HG03095 (cell line): Measurements from ENCODE around the gene SLC30A1.

ENCODE experiments used
- ATAC-seq: cut with Tn5 transposase; IDR thresholded peaks from one replicate; pipeline ENCODE4 v1.9.1; 2021; ENCODE audit warnings: moderate library complexity; ENCODE audit not compliant: unreplicated experiment

The SLC30A1 gene

DNA sequence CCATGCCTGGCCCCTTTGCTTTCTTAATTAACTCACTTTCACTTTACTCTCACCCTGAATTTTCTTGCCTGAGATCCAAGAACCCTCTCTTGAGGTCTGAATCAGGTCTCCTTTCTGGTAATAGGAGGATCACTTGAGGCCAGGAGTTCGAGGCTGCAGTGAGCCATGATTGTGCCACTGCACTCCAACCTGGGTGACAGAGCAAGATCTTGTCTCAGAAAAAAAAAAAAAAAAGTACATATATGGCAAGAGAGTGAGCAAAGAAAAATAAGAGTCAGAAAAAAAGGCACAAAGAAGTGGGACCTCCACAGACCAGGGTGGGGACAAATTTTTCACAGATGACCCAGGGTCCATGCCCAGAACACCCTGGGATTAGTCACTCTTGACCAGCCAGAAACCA is 52.9 kb downstream of the SLC30A1 start:
- no peak for ATAC-seq

DNA sequence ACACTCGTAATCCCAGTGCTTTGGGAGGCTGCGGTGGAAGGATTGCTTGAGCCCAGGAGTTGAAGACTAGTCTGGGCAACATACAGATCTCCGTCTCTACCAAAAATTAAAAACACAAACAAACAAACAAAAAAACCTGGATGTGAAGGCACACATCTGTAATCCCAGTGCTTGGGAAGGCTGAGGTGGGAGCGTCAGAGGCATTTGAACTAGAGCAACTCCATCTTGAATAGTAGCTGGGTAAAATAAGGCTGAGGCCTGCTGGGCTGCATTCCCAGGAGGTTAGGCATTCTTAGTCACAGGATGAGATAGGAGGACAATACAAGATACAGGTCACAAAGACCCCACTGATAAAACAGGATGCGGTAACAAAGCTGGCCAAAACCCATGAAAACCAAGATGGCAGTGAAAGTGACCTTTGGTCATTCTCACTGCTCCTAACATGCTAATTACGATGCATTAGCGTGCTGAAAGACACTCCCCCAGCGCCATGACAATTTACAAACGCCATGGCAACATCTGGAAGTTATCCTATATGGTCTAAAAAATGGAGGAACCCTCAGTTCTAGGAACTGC is 53.8 kb downstream of the SLC30A1 start:
- ATAC-seq, result no peak

DNA sequence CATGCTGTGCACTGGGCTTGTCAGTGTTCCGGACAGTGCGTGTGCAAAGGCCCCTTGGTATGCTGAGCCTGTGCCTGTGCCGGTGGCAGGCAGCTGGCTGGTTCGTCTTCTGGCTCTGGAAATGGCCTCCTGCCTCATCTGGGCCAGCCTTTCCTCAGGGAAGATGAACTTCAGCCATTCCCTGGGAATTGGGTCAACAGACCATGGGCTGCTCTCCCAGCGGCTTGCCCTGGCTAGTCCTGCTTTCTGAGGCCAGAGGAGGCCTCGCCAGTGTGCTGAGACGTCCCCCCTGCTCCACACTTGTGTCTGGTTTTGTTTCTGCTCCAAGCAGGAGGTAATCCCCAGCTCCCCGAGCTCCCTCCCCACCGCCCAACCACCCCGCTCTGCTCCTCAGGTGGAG is 54.4 kb downstream of the SLC30A1 start:
- no peak for ATAC-seq

DNA sequence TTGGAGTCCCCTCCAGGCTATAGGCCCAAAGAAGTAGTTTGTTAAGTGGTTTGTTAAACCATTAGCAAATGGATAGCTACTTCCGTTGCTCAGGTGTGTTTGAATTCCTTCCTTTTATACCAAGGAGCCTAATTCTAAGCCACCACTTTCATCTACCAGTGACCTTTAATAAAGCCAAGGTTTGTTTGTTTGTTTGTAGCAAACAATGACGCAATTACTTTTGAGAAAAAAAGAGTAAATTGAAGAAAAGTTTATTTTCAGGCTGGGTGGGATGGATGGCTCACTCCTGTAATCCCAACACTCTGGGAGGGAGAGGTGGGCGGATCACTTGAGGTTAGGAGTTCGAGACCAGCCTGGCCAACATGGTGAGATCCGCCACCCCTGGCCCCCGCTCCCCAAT is 56.2 kb downstream of the SLC30A1 start:
- no peak for ATAC-seq
